Neuronal stem cell (in vitro differentiated cells): ENCODE results near the gene FHIT.

ENCODE experiments used
- DNase-seq: peaks from one replicate; pipeline ENCODE4 v3.0.0-alpha.2; 2013; ENCODE audit warnings: low spot score
- H2AFZ ChIP-seq: one replicate; pipeline ENCODE4 v1.6.1; 2013; ENCODE audit warnings: mild to moderate bottlenecking, low read length, inconsistent platforms
- H2AK5ac ChIP-seq: 2 replicates; pipeline ENCODE4 v1.6.1; 2013; ENCODE audit warnings: low read depth, mild to moderate bottlenecking, inconsistent platforms, low read length, moderate library complexity, mixed read lengths
- H2BK120ac ChIP-seq: 2 replicates; pipeline ENCODE4 v1.6.1; 2013; ENCODE audit warnings: low read depth, mild to moderate bottlenecking, inconsistent platforms, low read length, moderate library complexity, mixed read lengths
- H2BK12ac ChIP-seq: one replicate; pipeline ENCODE4 v1.6.1; 2013; ENCODE audit warnings: low read length, inconsistent platforms
- H2BK15ac ChIP-seq: 2 replicates; pipeline ENCODE4 v1.6.1; 2013; ENCODE audit warnings: mild to moderate bottlenecking, low read length, inconsistent platforms, mixed read lengths
- H2BK5ac ChIP-seq: one replicate; pipeline ENCODE4 v1.6.1; 2013; ENCODE audit warnings: inconsistent platforms, mild to moderate bottlenecking, low read length, moderate library complexity
- H3K14ac ChIP-seq: one replicate; pipeline ENCODE4 v1.6.1; 2013; ENCODE audit warnings: low read length, inconsistent platforms
- H3K18ac ChIP-seq: 2 replicates; pipeline ENCODE4 v1.6.1; 2013; ENCODE audit warnings: low read length, inconsistent platforms
- H3K23ac ChIP-seq: 2 replicates; pipeline ENCODE4 v1.6.1; 2013; ENCODE audit warnings: low read depth, mild to moderate bottlenecking, mixed read lengths, low read length, inconsistent platforms; ENCODE audit not compliant: poor library complexity
- H3K27ac ChIP-seq: replicated peaks from 3 replicates; pipeline ENCODE4 v1.5.1; 2013; ENCODE audit warnings: low read length, inconsistent platforms
- H3K27me3 ChIP-seq, 3 experiments: 2 replicates each; pipeline ENCODE4 v1.6.1; 2013; ENCODE audit warnings: low read length in 3 of 3, mild to moderate bottlenecking in 2 of 3, inconsistent platforms in 1 of 3, low read depth in 1 of 3, mixed read lengths in 1 of 3, moderate library complexity in 1 of 3; ENCODE audit not compliant: control insufficient read depth in 3 of 3, insufficient read depth in 3 of 3
- H3K36me3 ChIP-seq, 2 donors: replicated peaks in 1 of 2; 2 replicates each; pipeline ENCODE4 v1.6.1; 2013; ENCODE audit warnings: low read length in 2 of 2; ENCODE audit not compliant: control insufficient read depth in 2 of 2, insufficient read depth in 2 of 2
- H3K4ac ChIP-seq: 2 replicates; pipeline ENCODE4 v1.6.1; 2013; ENCODE audit warnings: inconsistent platforms, mild to moderate bottlenecking, low read length, moderate library complexity
- H3K4me1 ChIP-seq, 2 donors: 1 replicate in 1 of 2; 2 replicates in 1 of 2; pipeline ENCODE4 v1.6.1; 2013; ENCODE audit warnings: low read length in 2 of 2, low read depth in 1 of 2; ENCODE audit not compliant: control insufficient read depth in 2 of 2, insufficient read depth in 1 of 2
- H3K4me2 ChIP-seq: one replicate; pipeline ENCODE4 v1.6.1; 2013; ENCODE audit warnings: mild to moderate bottlenecking, low read length, inconsistent platforms; ENCODE audit not compliant: insufficient read depth, poor library complexity, severe bottlenecking
- H3K4me3 ChIP-seq, 2 donors: 2 replicates each; pipeline ENCODE4 v1.5.1; 2013; ENCODE audit warnings: low read length in 2 of 2, mild to moderate bottlenecking in 2 of 2, inconsistent platforms in 1 of 2, moderate library complexity in 1 of 2
- H3K79me1 ChIP-seq: one replicate; pipeline ENCODE4 v1.6.1; 2013; ENCODE audit warnings: low read depth, mild to moderate bottlenecking, inconsistent platforms, low read length, moderate library complexity
- H3K9ac ChIP-seq: one replicate; pipeline ENCODE4 v1.6.1; 2013; ENCODE audit warnings: mild to moderate bottlenecking, low read depth, low read length, inconsistent platforms; ENCODE audit not compliant: poor library complexity
- H3K9me3 ChIP-seq, 2 donors: replicated peaks in 1 of 2; 2 replicates each; pipeline versions ENCODE3 to v1.6.1; 2013; ENCODE audit warnings: low read length in 2 of 2, mild to moderate bottlenecking in 2 of 2, inconsistent platforms in 1 of 2, low read depth in 1 of 2, mixed read lengths in 1 of 2, moderate library complexity in 1 of 2; ENCODE audit not compliant: control insufficient read depth in 2 of 2, insufficient read depth in 1 of 2
- H4K8ac ChIP-seq: one replicate; pipeline ENCODE4 v1.6.1; 2013; ENCODE audit warnings: low read depth, mild to moderate bottlenecking, inconsistent platforms, low read length, moderate library complexity
- H4K91ac ChIP-seq: one replicate; pipeline ENCODE4 v1.6.1; 2013; ENCODE audit warnings: low read length, low read depth, mild to moderate bottlenecking, inconsistent platforms; ENCODE audit not compliant: poor library complexity
- WGBS, 2 donors: extraction: QIAGEN DNeasy Blood & Tissue Kit; methylation state at CpG; one replicate each; pipeline ENCODE4 v1.1.7; 2013; ENCODE audit warnings: missing lambda C conversion rate in 2 of 2, mixed read lengths in 1 of 2; ENCODE audit not compliant: insufficient read length in 2 of 2, insufficient replicate concordance in 1 of 2; ENCODE audit errors: extremely low coverage in 2 of 2; 5-methylcytosine and 5-hydroxymethylcytosine counted together

The FHIT gene

DNA sequence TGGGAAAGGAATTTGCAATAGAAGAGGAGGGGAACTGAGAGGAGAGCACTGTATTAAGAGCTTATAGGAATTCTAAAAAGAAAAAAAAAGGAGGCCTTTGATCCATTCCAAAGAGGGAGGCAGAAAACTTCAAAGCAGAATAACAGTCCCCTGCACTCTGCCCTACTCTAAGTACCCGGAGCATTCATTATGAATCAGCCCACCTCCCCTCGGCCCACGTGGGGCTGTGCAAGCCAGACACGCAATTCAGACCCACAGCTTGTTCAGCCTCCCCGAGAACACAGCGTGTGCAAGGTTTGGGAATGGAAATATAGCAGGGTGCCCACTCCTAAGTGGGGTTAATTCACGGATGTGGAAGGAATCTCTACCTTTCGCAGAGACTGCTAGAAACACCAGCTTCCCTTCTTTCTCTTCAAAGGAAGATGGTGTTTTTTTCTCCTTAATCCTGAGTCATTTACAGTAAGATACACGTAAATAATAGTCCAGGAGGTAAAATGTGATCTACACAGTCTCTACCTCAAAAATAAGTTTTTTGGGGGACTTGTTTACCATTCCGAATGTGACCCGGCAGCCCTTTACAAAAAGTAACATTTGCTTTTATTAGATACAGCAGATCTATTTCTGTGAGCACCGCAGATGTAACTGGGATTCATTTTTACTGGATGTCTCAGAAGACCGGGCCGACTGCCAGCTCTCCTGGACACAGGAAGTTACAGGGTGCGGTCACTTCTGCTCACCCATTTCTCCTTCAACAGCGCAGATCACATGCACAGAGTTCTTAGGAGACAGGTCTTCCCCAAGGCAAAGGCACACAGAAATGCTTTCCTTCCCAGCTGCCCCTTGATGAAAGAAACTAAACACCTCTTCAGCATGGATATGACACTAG lies 1433.0 kb downstream of the FHIT start:
- Histone ChIP-seq H3K27ac (no peak overlapping the region), H3K18ac (peak overlapping the region; percentile 76), H3K27me3 (no peaks in the 10 kb centered on the region), H3K9me3 (no peaks in the 10 kb centered on the region), H3K14ac (no peak overlapping the region), H2AK5ac (no peak overlapping the region), H3K4me3 (no peak overlapping the region), H2BK120ac (no peak overlapping the region), H3K9ac (no peak overlapping the region), H3K36me3 (no peaks in the 10 kb centered on the region), H2BK15ac (no peak overlapping the region), H3K79me1 (no peaks in the 10 kb centered on the region), H4K91ac (peak overlapping the region; percentile 68), H3K4ac (no peak overlapping the region), H2AFZ (peak overlapping the region; percentile 58), H3K23ac (no peak overlapping the region), H2BK12ac (no peak overlapping the region), H2BK5ac (no peak overlapping the region), H3K4me2 (no peak overlapping the region), H3K4me1 (peaks cover 0 to 8% of the 10 kb centered on the region in 2 donors), H4K8ac (no peak overlapping the region)
- no CpG with 5 or more reads among the region's 16 CpGs for WGBS, 2 donors
- no peak for DNase-seq

DNA sequence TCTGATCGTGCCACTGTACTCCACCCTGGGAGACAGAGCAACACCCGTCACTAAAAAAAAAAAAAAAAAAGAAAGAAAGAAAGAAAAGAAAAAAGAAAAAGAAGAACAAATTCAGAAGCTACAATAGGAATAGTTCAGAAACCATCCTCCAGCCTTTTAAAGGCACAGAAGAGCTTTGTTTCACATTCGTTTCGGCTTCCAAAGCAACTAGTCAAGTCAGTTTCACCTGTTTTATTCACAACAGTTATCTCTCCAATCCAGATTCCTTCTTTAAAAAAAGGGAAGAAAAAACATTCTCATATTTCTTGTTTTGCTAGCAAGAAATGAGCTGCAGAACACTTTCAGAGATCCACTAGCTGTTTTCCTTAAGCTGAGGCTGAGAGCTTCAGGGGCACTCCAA lies 1433.7 kb downstream of the FHIT start:
- Histone ChIP-seq H3K4ac (no peak overlapping the region), H2BK120ac (no peak overlapping the region), H3K36me3 (no peaks in the 10 kb centered on the region), H3K4me1 (peaks cover 0 to 8% of the 10 kb centered on the region in 2 donors), H2AFZ (peak overlapping the region; percentile 58), H3K27me3 (no peaks in the 10 kb centered on the region), H2BK5ac (no peak overlapping the region), H2BK15ac (no peak overlapping the region), H3K9me3 (no peaks in the 10 kb centered on the region), H3K9ac (no peak overlapping the region), H3K4me3 (no peak overlapping the region), H2AK5ac (no peak overlapping the region), H3K27ac (no peak overlapping the region), H4K91ac (no peak overlapping the region), H3K79me1 (no peaks in the 10 kb centered on the region), H3K4me2 (no peak overlapping the region), H4K8ac (no peak overlapping the region), H3K18ac (no peak overlapping the region), H2BK12ac (no peak overlapping the region), H3K14ac (no peak overlapping the region), H3K23ac (no peak overlapping the region)
- WGBS, 2 donors = no CpG with 5 or more reads among the region's 4 CpGs
- DNase-seq = no peak

GRCh38 chr3:59816312-59816711 lies 1434.9 kb downstream of the FHIT start:
- Histone ChIP-seq H3K9ac (no peak overlapping the region), H3K27ac (no peak overlapping the region), H2BK12ac (no peak overlapping the region), H3K18ac (no peak overlapping the region), H2AFZ (no peak overlapping the region), H2BK5ac (no peak overlapping the region), H3K27me3 (no peaks in the 10 kb centered on the region), H2BK120ac (no peak overlapping the region), H3K36me3 (no peaks in the 10 kb centered on the region), H3K4me2 (no peak overlapping the region), H3K9me3 (no peaks in the 10 kb centered on the region), H3K4ac (no peak overlapping the region), H3K4me3 (no peak overlapping the region), H3K14ac (no peak overlapping the region), H4K91ac (no peak overlapping the region), H4K8ac (no peak overlapping the region), H3K4me1 (peaks cover 0 to 8% of the 10 kb centered on the region in 2 donors), H2BK15ac (no peak overlapping the region), H3K79me1 (no peaks in the 10 kb centered on the region), H3K23ac (no peak overlapping the region), H2AK5ac (no peak overlapping the region)
- WGBS, 2 donors = no CpG with 5 or more reads among the region's 1 CpG
- no peak for DNase-seq

GRCh38 chr3:59813148-59813538 lies 1438.1 kb downstream of the FHIT start:
- Histone ChIP-seq H3K18ac (no peak overlapping the region), H3K36me3 (no peaks in the 10 kb centered on the region), H3K23ac (no peak overlapping the region), H2AK5ac (no peak overlapping the region), H3K4me1 (peaks cover 0 to 9% of the 10 kb centered on the region in 2 donors), H2BK5ac (no peak overlapping the region), H3K14ac (no peak overlapping the region), H3K9me3 (no peaks in the 10 kb centered on the region), H3K27me3 (no peaks in the 10 kb centered on the region), H2AFZ (no peak overlapping the region), H4K8ac (no peak overlapping the region), H3K4ac (no peak overlapping the region), H3K79me1 (no peaks in the 10 kb centered on the region), H3K4me3 (no peak overlapping the region), H2BK120ac (no peak overlapping the region), H4K91ac (no peak overlapping the region), H2BK12ac (no peak overlapping the region), H3K9ac (no peak overlapping the region), H3K4me2 (no peak overlapping the region), H3K27ac (no peak overlapping the region), H2BK15ac (no peak overlapping the region)
- WGBS, 2 donors = no CpG with 5 or more reads among the region's 7 CpGs
- no peak for DNase-seq
